ENCODE data around the gene ZBTB44. TPM values are rescaled to one million over a fixed set of nuclear protein-coding genes. Genes with fewer than 3 reads are reported as not detected.

The ZBTB44 gene
- total RNA-seq, 6 donors from 2014 or later = 40.3 to 91.7 (median 51.2) TPM

- H3K9me3 ChIP-seq = no peaks in the 10 kb centered on the region
- WGBS, 2 donors = 88 to 96% methylated on average over 10 to 19 of the region's 19 CpGs
- DNase-seq = peak in 1 of 2 donors; percentile 16
- no peak for TF ChIP-seq CTCF (IDR thresholded peaks at IDR 0.05)
- ATAC-seq (ENCODE audit: low FRiP score in 2 of 2) = no peak
- H3K27ac ChIP-seq = no peak overlapping the region
- peaks cover 7 to 9% (median 7%) of the 10 kb centered on the region in 4 donors for H3K4me1 ChIP-seq
- H3K36me3 ChIP-seq = peaks cover 0 to 11% (median 4%) of the 10 kb centered on the region in 4 donors
- H3K4me3 ChIP-seq = no peak overlapping the region
- no peaks in the 10 kb centered on the region for H3K27me3 ChIP-seq
Measured at GRCh38 chr11:130211781-130212401, 102.8 kb downstream of the ZBTB44 start.

- no peak overlapping the region for H3K4me3 ChIP-seq
- WGBS, 2 donors = 81 to 83% methylated on average over 3 of the region's 3 CpGs
- no peak for TF ChIP-seq POLR2AphosphoS5 (IDR thresholded peaks at IDR 0.05)
- no peak for TF ChIP-seq CTCF (IDR thresholded peaks at IDR 0.05)
- no peak for TF ChIP-seq EP300 (IDR thresholded peaks at IDR 0.05)
- no peak for TF ChIP-seq POLR2A (IDR thresholded peaks at IDR 0.05)
- DNase-seq (peak in 1 of 2 donors; percentile 10), ATAC-seq (ENCODE audit: low FRiP score in 2 of 2) (no peak)
- peaks cover 7 to 9% (median 7%) of the 10 kb centered on the region in 4 donors for H3K4me1 ChIP-seq
- H3K27me3 ChIP-seq = no peaks in the 10 kb centered on the region
- H3K36me3 ChIP-seq = peaks cover 0 to 11% (median 4%) of the 10 kb centered on the region in 4 donors
- no peaks in the 10 kb centered on the region for H3K9me3 ChIP-seq
- H3K27ac ChIP-seq = no peak overlapping the region
Measured at GRCh38 chr11:130211144-130211543, 103.6 kb downstream of the ZBTB44 start.

GRCh38 chr11:130209954-130210854, 104.5 kb downstream of the ZBTB44 start:
- 86 to 89% methylated on average over 17 to 23 of the region's 23 CpGs for WGBS, 2 donors
- Histone ChIP-seq H3K36me3 (peaks cover 0 to 11% (median 4%) of the 10 kb centered on the region in 4 donors), H3K4me1 (peaks cover 7 to 9% (median 7%) of the 10 kb centered on the region in 4 donors), H3K27ac (no peak overlapping the region), H3K9me3 (no peaks in the 10 kb centered on the region), H3K4me3 (no peak overlapping the region), H3K27me3 (no peaks in the 10 kb centered on the region)
- ATAC-seq (ENCODE audit: low FRiP score in 2 of 2) = no peak
- TF ChIP-seq POLR2AphosphoS5 (IDR thresholded peaks at IDR 0.05) (no peak), POLR2A (IDR thresholded peaks at IDR 0.05) (no peak), EP300 (IDR thresholded peaks at IDR 0.05) (no peak), CTCF (IDR thresholded peaks at IDR 0.05) (no peak)
- peak in 1 of 2 donors; percentile 11 for DNase-seq

- Histone ChIP-seq H3K27ac (no peak overlapping the region), H3K36me3 (peaks cover 0 to 11% (median 4%) of the 10 kb centered on the region in 4 donors), H3K27me3 (no peaks in the 10 kb centered on the region), H3K9me3 (no peaks in the 10 kb centered on the region), H3K4me3 (no peak overlapping the region), H3K4me1 (peaks cover 7 to 9% (median 7%) of the 10 kb centered on the region in 4 donors)
- no peak for TF ChIP-seq POLR2AphosphoS5 (IDR thresholded peaks at IDR 0.05)
- no peak for TF ChIP-seq POLR2A (IDR thresholded peaks at IDR 0.05)
- no peak for TF ChIP-seq CTCF (IDR thresholded peaks at IDR 0.05)
- no peak for TF ChIP-seq EP300 (IDR thresholded peaks at IDR 0.05)
- 91 to 94% methylated on average over 47 to 49 of the region's 53 CpGs for WGBS, 2 donors
- no peak for ATAC-seq (ENCODE audit: low FRiP score in 2 of 2)
- DNase-seq = peak in 1 of 2 donors; percentile 15
Measured at GRCh38 chr11:130209128-130209932, 105.4 kb downstream of the ZBTB44 start.
